ENCODE results near the gene PIK3R6. TPM values are rescaled to one million over a fixed set of nuclear protein-coding genes. Genes with fewer than 3 reads are reported as not detected.

PIK3R6 gene
- total and polyA plus RNA-seq, 3 donors from 2014 or later: 1.3 to 2.6 (median 2.5) TPM

DNA sequence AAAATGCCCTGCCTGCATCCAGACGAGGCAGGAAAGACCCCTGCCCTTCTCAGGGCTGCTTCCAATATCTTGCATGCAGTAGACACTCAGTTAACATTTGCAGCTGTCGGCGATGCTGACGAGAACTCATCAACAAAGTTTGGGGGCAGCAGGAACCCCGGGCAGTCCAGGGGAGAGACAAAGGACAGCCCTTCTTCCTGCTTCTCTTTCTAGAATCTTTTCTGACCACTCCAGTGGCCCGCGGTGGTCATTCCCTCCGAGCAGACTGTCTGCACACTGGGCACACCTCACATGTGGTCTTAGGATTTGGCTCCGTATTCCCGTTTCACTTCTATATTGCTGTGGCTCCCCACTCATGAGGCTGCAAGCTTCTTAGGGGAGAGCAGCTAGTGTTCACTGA, 37.3 kb downstream of the PIK3R6 start:
- DNase-seq: no peak
- intact Hi-C loops (cut with DNase I; ENCODE audit: low total_unique reads): no loop called here
- H3K27me3 ChIP-seq: no peaks in the 10 kb centered on the region

GRCh38 chr17:8829036-8829941, 38.2 kb downstream of the PIK3R6 start:
- Histone ChIP-seq H3K9me3 (no peaks in the 10 kb centered on the region), H3K4me3 (no peak overlapping the region), H3K4me1 (no peaks in the 10 kb centered on the region), H3K36me3 (ENCODE audit: low read depth, missing control alignments) (no peaks in the 10 kb centered on the region), H3K27me3 (no peaks in the 10 kb centered on the region), H3K27ac (no peak overlapping the region)
- WGBS, 2 donors: 75 to 78% methylated on average over 14 to 16 of the region's 16 CpGs
- intact Hi-C loops (cut with DNase I; ENCODE audit: low total_unique reads): no loop called here
- no peak for TF ChIP-seq CTCF (IDR thresholded peaks at IDR 0.05)
- TF ChIP-seq POLR2A (IDR thresholded peaks at IDR 0.05): no peak
- DNase-seq: no peak

More for the DNA sequence above, 37.3 kb downstream of the PIK3R6 start:
- Histone ChIP-seq H3K9me3 (no peaks in the 10 kb centered on the region), H3K4me1 (no peaks in the 10 kb centered on the region), H3K36me3 (ENCODE audit: low read depth, missing control alignments) (no peaks in the 10 kb centered on the region), H3K4me3 (no peak overlapping the region), H3K27ac (no peak overlapping the region)
- TF ChIP-seq CTCF (IDR thresholded peaks at IDR 0.05): no peak
- no peak for TF ChIP-seq POLR2A (IDR thresholded peaks at IDR 0.05)
- 72 to 76% methylated on average over 10 of the region's 10 CpGs for WGBS, 2 donors

DNA sequence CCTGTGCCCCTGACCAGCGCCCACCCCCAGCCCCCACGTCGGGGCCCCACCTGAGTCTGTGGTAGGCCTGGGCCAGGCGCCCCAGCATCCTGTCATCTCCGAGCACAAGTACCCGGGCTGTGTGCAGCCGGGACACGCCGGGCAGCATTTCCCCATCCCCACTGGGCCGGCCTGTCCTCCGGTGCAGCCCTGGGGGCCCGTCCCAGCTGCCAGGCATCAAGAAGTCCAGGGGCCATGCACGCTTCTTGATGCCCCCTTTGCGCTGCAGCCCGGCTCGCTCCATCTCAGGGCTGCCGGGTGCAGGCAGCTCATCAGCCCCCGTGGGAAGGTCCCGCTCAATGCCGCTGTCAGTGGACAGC, 39.0 kb downstream of the PIK3R6 start:
- H3K27me3 ChIP-seq: no peaks in the 10 kb centered on the region
- H3K4me3 ChIP-seq: no peak overlapping the region
- H3K36me3 ChIP-seq (ENCODE audit: low read depth, missing control alignments): no peaks in the 10 kb centered on the region
- H3K27ac ChIP-seq: no peak overlapping the region
- no peak for TF ChIP-seq CTCF (IDR thresholded peaks at IDR 0.05)
- TF ChIP-seq POLR2A (IDR thresholded peaks at IDR 0.05): no peak
- WGBS, 2 donors: 73 to 76% methylated on average over 3 to 20 of the region's 20 CpGs
- H3K9me3 ChIP-seq: no peaks in the 10 kb centered on the region
- intact Hi-C loops (cut with DNase I; ENCODE audit: low total_unique reads): no loop called here
- DNase-seq: no peak
- no peaks in the 10 kb centered on the region for H3K4me1 ChIP-seq

GRCh38 chr17:8826808-8827435, 40.6 kb downstream of the PIK3R6 start:
- intact Hi-C loops (cut with DNase I; ENCODE audit: low total_unique reads): no loop called here
- 69 to 77% methylated on average over 19 of the region's 19 CpGs for WGBS, 2 donors
- no peak for DNase-seq
- Histone ChIP-seq H3K27me3 (no peaks in the 10 kb centered on the region), H3K9me3 (no peaks in the 10 kb centered on the region), H3K4me3 (no peak overlapping the region), H3K36me3 (ENCODE audit: low read depth, missing control alignments) (no peaks in the 10 kb centered on the region), H3K4me1 (no peaks in the 10 kb centered on the region), H3K27ac (no peak overlapping the region)
- no peak for TF ChIP-seq CTCF (IDR thresholded peaks at IDR 0.05)
- TF ChIP-seq POLR2A (IDR thresholded peaks at IDR 0.05): no peak

Data from testis (tissue), 3 donors.